K562 (cell line): ENCODE data around the gene FRK. TPM values are rescaled to one million over a fixed set of nuclear protein-coding genes. Genes with fewer than 3 reads are reported as not detected.

Source experiments
- MGA ChIP-seq: fragments of 450-650 bp; IDR thresholded peaks from 2 replicates; pipeline ENCODE4 v1.6.1; 2016; ENCODE audit warnings: mild to moderate bottlenecking, moderate library complexity
- polyA plus RNA-seq, 8 experiments: library from polyadenylated mRNA; depleted of rRNA in 4 of 8; stranded (reverse) in 5 of 8; unstranded in 3 of 8; fragments of >200 nt; fragmentation: Nextera tagmentation in 2 of 8; fragmentation: Illumina TruSeq in 1 of 8; extraction: Ambion mirVana in 2 of 8; extraction: Trizol in 1 of 8; gene quantifications; 2 replicates each; pipeline versions ENCODE4 v1.2.1 to v1.2.3, GENCODE V29; 2011 to 2014; ENCODE audit warnings: inconsistent platforms in 1 of 8, missing spikeins in 1 of 8
- total RNA-seq, 7 experiments: library from RNA; depleted of rRNA in 6 of 7; stranded (reverse); fragments of >200 nt in 6 of 7; fragmentation: Illumina TruSeq in 2 of 7; extraction: Trizol in 2 of 7; gene quantifications; 2 replicates each; pipeline versions ENCODE4 v1.2.1 to v1.2.3, GENCODE V29; 2011 to 2021; ENCODE audit warnings: low replicate concordance in 1 of 7

FRK gene
- total and polyA plus RNA-seq, 9 of the 15 experiments (the other 6 are each of a cell fraction or from before 2014, with no cell fraction given), result 0.01 to 0.29 (median 0.09) TPM

GRCh38 chr6:115948751-115949150 is 111.9 kb downstream of the FRK start (continued):
- TF ChIP-seq MGA, result no peak
